Measurements from ENCODE around the gene RHBDF2.
A peak's percentile ranks its signal among the peaks of the same experiment; 100 is the strongest.

Gene RHBDF2

GRCh38 chr17:76542566-76542971 lies 41.3 kb upstream of the RHBDF2 start:
- H3K4me3 ChIP-seq (ENCODE audit: low read depth, low read length), result no peak overlapping the region
- TF ChIP-seq CTCF (IDR thresholded peaks at IDR 0.05; ENCODE audit: control insufficient read depth, extremely low read depth, insufficient read depth), result no peak
- no peak for DNase-seq (ENCODE audit: low read depth)

GRCh38 chr17:76541739-76542454 lies 40.7 kb upstream of the RHBDF2 start:
- no peak for DNase-seq (ENCODE audit: low read depth)
- H3K4me3 ChIP-seq (ENCODE audit: low read depth, low read length), result no peak overlapping the region
- TF ChIP-seq CTCF (IDR thresholded peaks at IDR 0.05; ENCODE audit: control insufficient read depth, extremely low read depth, insufficient read depth), result no peak

- no peak overlapping the region for H3K4me3 ChIP-seq (ENCODE audit: low read depth, low read length)
- TF ChIP-seq CTCF (IDR thresholded peaks at IDR 0.05; ENCODE audit: control insufficient read depth, extremely low read depth, insufficient read depth), result no peak
- peak; percentile 49 for DNase-seq (ENCODE audit: low read depth)
Observed at GRCh38 chr17:76540381-76541300, 39.4 kb upstream of the RHBDF2 start.

DNA sequence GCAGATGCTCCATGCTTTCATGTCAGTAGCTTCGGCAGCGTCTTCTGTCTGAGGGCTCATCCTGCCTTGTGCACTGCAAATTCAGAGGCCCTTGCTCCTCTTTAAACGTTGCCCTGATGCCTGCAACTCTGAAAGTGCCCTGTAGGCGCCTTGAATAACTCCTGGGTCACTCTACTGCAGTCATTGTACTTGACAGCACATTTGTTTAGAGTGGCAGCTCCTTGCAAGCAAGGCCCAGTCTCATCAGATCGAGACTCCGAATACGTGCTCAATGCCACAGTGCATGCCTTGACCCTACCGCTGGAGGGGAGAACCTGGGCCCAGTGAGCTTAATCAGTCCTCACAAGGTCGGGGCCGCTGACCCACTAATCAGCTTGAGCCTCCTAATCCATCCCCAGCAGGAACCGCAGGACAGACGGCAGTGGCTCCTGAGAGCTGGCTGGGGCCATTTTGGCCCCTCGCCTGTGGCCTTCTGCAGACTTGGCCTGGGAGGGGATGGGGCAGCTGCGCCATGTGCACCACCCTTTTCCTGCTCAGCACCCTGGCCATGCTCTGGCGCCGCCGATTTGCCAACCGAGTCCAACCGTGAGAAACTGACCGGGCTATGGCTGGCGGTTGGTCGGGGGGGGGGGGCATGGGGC lies 38.5 kb upstream of the RHBDF2 start, which contains the start of gene PRCD:
Gene PRCD (plus strand): TSS at position 414 of the 641 bp plus-strand sequence. CDS start 98 bp downstream, at position 512.
- H3K4me3 ChIP-seq (ENCODE audit: low read depth, low read length), result no peak within 1 kb of the TSS
- no peak for TF ChIP-seq CTCF (IDR thresholded peaks at IDR 0.05; ENCODE audit: control insufficient read depth, extremely low read depth, insufficient read depth)
- DNase-seq (ENCODE audit: low read depth), result no peak

GRCh38 chr17:76538941-76539570 lies 37.8 kb upstream of the RHBDF2 start:
- no peak for TF ChIP-seq CTCF (IDR thresholded peaks at IDR 0.05; ENCODE audit: control insufficient read depth, extremely low read depth, insufficient read depth)
- no peak for DNase-seq (ENCODE audit: low read depth)
- no peak overlapping the region for H3K4me3 ChIP-seq (ENCODE audit: low read depth, low read length)

DNA sequence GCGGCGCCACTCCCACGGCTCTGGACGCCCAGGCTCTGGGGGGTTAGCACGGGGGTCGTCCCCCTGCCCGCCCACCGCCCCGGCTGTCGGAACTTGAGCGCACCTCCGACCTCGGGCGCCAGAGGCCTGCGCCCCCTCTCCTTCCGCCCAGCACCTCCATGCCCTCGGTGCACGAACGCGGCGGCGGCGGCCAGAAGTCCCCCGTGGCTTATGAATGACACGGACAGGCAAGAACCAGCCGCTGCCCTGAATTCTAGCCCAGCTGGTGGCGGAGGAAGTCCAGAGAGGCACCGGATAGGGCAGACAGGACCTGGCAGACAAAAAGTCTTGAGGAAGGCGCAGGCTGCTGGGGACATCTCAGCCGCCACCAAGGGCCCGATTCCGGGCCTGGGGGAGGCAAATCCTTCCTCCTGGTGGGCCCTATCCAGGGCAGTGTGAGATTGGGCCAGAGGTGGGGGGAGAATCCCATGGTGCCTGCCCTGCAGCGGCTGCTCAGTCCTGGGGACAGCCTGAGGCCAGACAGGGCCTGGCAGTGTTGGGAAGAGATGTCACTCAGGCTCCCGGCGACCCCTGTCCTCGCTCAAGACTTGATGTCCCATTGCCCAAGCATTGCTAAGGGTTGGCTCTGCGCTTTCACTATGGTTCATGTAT lies 37.2 kb upstream of the RHBDF2 start:
- H3K4me3 ChIP-seq (ENCODE audit: low read depth, low read length), result no peak overlapping the region
- TF ChIP-seq CTCF (IDR thresholded peaks at IDR 0.05; ENCODE audit: control insufficient read depth, extremely low read depth, insufficient read depth), result no peak
- DNase-seq (ENCODE audit: low read depth), result no peak

Measured in LNCaP clone FGC (cell line).